Kidney (tissue), 14 donors: ENCODE results near the gene SNAP47. TPM values are rescaled to one million over a fixed set of nuclear protein-coding genes. Genes with fewer than 3 reads are reported as not detected.

Experiments used
- DNase-seq, 5 donors: peaks; one replicate each; pipeline ENCODE4 v3.0.0-alpha.2; 2013 to 2020
- FAIRE-seq: peaks from 2 replicates; lab custom pipeline; 2012; peaks lifted over from hg19 to GRCh38; lab: Jason Lieb, UNC
- H3K27ac ChIP-seq, 2 donors: one replicate each; pipeline ENCODE4 v1.7.0; 2013; ENCODE audit warnings: low read depth in 2 of 2, low read length in 2 of 2, inconsistent platforms in 1 of 2
- H3K27me3 ChIP-seq: one replicate; pipeline ENCODE4 v1.7.1; 2013; ENCODE audit warnings: low read length, inconsistent platforms; ENCODE audit not compliant: control insufficient read depth, insufficient read depth
- H3K36me3 ChIP-seq, 3 donors: one replicate each; pipeline versions ENCODE4 v1.7.0 to v1.7.1; 2013; ENCODE audit warnings: low read length in 3 of 3, control low read depth in 1 of 3, inconsistent platforms in 1 of 3; ENCODE audit not compliant: insufficient read depth in 3 of 3, control insufficient read depth in 2 of 3
- H3K4me1 ChIP-seq, 3 donors: one replicate each; pipeline versions ENCODE4 v1.7.0 to v1.7.1; 2013; ENCODE audit warnings: low read length in 3 of 3, inconsistent platforms in 1 of 3, low read depth in 1 of 3; ENCODE audit not compliant: control insufficient read depth in 2 of 3, insufficient read depth in 2 of 3
- H3K4me3 ChIP-seq, 3 donors: one replicate each; pipeline versions ENCODE4 v1.7.0 to v1.8.1; 2013; ENCODE audit warnings: low read length in 3 of 3, control low read depth in 1 of 3, inconsistent platforms in 1 of 3
- H3K9ac ChIP-seq, 3 donors: one replicate each; pipeline versions ENCODE4 v1.7.0 to v1.7.1; 2013; ENCODE audit warnings: low read length in 3 of 3, control low read depth in 1 of 3, inconsistent platforms in 1 of 3
- H3K9me3 ChIP-seq, 3 donors: one replicate each; pipeline versions ENCODE4 v1.7.0 to v1.7.1; 2013; ENCODE audit warnings: low read length in 3 of 3, control low read depth in 1 of 3, inconsistent platforms in 1 of 3; ENCODE audit not compliant: control insufficient read depth in 2 of 3, insufficient read depth in 1 of 3
- CTCF ChIP-seq: IDR thresholded peaks from 3 replicates; pipeline ENCODE4 v1.5.1; 2012; ENCODE audit warnings: mild to moderate bottlenecking, moderate library complexity, borderline replicate concordance; ENCODE audit not compliant: insufficient read depth; ENCODE audit errors: extremely low read depth
- intact Hi-C: fragments of 100-400 bp; cut with DNase I; formaldehyde crosslinking; loops from one replicate; pipeline ENCODE4 v1.11.1; 2022
- polyA plus RNA-seq: library from polyadenylated mRNA; stranded (reverse); fragments of 350-450 nt; fragmentation: Illumina TruSeq; extraction: RNeasy Lipid Tissue Mini Kit (QIAGEN cat#74804); gene quantifications from one replicate; pipeline ENCODE4 v1.2.3, GENCODE V29; 2014; ENCODE audit warnings: low read depth, low replicate concordance; ENCODE audit not compliant: insufficient read depth
- total RNA-seq: library from RNA; stranded (reverse); fragmentation: NEBNext Ultra II Directional; extraction: Animal tissue kit (Norgen Biotek cat#: 25700); gene quantifications from one replicate; pipeline ENCODE4 v1.2.1, GENCODE V29; 2021
- donor health status: control.
- donor health status: control.
- donor health status: control.
- donor health status: control.
- donor health status: control.
- donor health status: DM: yes; HTN: yes; CAD: no.
- donor health status: Normal renal cell carcinoma (clear cell type).

Gene SNAP47
- total and polyA plus RNA-seq, 2 donors from 2014 or later, result 31.6 to 32.4 TPM

GRCh38 chr1:227776331-227776771 is 41.1 kb downstream of the SNAP47 start:
- no peak overlapping the region for H3K4me3 ChIP-seq
- TF ChIP-seq CTCF, result no peak
- no peaks in the 10 kb centered on the region for H3K27me3 ChIP-seq
- H3K4me1 ChIP-seq, result peaks cover 0 to 2% (median 0%) of the 10 kb centered on the region in 3 donors
- H3K36me3 ChIP-seq, result peaks cover 0 to 2% (median 0%) of the 10 kb centered on the region in 3 donors
- H3K9ac ChIP-seq, result no peak overlapping the region
- intact Hi-C loops, result no loop called here
- no peak overlapping the region for H3K27ac ChIP-seq
- no peak for FAIRE-seq
- peak in 3 of 5 donors; percentile 7 to 29 (median 22) for DNase-seq
- H3K9me3 ChIP-seq, result no peaks in the 10 kb centered on the region

GRCh38 chr1:227777156-227777555 is 41.9 kb downstream of the SNAP47 start:
- peaks cover 0 to 2% (median 0%) of the 10 kb centered on the region in 3 donors for H3K36me3 ChIP-seq
- intact Hi-C loops, result no loop called here
- no peak for TF ChIP-seq CTCF
- H3K27me3 ChIP-seq, result no peaks in the 10 kb centered on the region
- H3K27ac ChIP-seq, result no peak overlapping the region
- no peak overlapping the region for H3K4me3 ChIP-seq
- no peak for FAIRE-seq
- H3K9me3 ChIP-seq, result no peaks in the 10 kb centered on the region
- no peak overlapping the region for H3K9ac ChIP-seq
- peaks cover 0 to 2% (median 0%) of the 10 kb centered on the region in 3 donors for H3K4me1 ChIP-seq
- peak in 2 of 5 donors; percentile 22 to 24 for DNase-seq

GRCh38 chr1:227777646-227778045 is 42.4 kb downstream of the SNAP47 start:
- Histone ChIP-seq H3K9me3 (no peaks in the 10 kb centered on the region), H3K27ac (no peak overlapping the region), H3K9ac (no peak overlapping the region), H3K36me3 (peaks cover 0 to 2% (median 0%) of the 10 kb centered on the region in 3 donors), H3K4me1 (peaks cover 0 to 2% (median 0%) of the 10 kb centered on the region in 3 donors), H3K4me3 (no peak overlapping the region), H3K27me3 (no peaks in the 10 kb centered on the region)
- intact Hi-C loops, result no loop called here
- peak in 2 of 5 donors; percentile 14 to 21 for DNase-seq
- no peak for TF ChIP-seq CTCF
- FAIRE-seq, result no peak
